ENCODE data around the gene PLXNA2.

The PLXNA2 gene

GRCh38 chr1:208243967-208244916 is at the start of gene PLXNA2:
Gene PLXNA2, minus strand, starts transcription at chr1:208244384. Its CDS starts 26,462 bp downstream, at chr1:208217922.
- peak in 1 of 2 donors; percentile 44 for DNase-seq (ENCODE audit: low read depth in 2 of 2)

GRCh38 chr1:208292908-208293307 is 48.7 kb upstream of the PLXNA2 start:
- DNase-seq (ENCODE audit: low read depth in 2 of 2), result no peak

GRCh38 chr1:208291923-208292711 is 47.9 kb upstream of the PLXNA2 start:
- no peak for DNase-seq (ENCODE audit: low read depth in 2 of 2)

- no peak for DNase-seq (ENCODE audit: low read depth in 2 of 2)
These were observed 46.9 kb upstream of the PLXNA2 start for GRCh38 chr1:208291129-208291528.

- no peak for DNase-seq (ENCODE audit: low read depth in 2 of 2)
These were observed 45.5 kb upstream of the PLXNA2 start for GRCh38 chr1:208289716-208290115.

- no peak for DNase-seq (ENCODE audit: low read depth in 2 of 2)
These were observed 44.3 kb upstream of the PLXNA2 start for GRCh38 chr1:208288495-208288894.

GRCh38 chr1:208280681-208281450 is 36.7 kb upstream of the PLXNA2 start:
- DNase-seq (ENCODE audit: low read depth in 2 of 2), result no peak

- DNase-seq (ENCODE audit: low read depth in 2 of 2), result no peak
These were observed 35.8 kb upstream of the PLXNA2 start for GRCh38 chr1:208279826-208280588.

GRCh38 chr1:208278638-208279037 is 34.5 kb upstream of the PLXNA2 start:
- no peak for DNase-seq (ENCODE audit: low read depth in 2 of 2)

GRCh38 chr1:208276757-208277435 is 32.7 kb upstream of the PLXNA2 start:
- DNase-seq (ENCODE audit: low read depth in 2 of 2), result no peak

- DNase-seq (ENCODE audit: low read depth in 2 of 2), result no peak
These were observed 30.9 kb upstream of the PLXNA2 start for GRCh38 chr1:208275083-208275482.

GRCh38 chr1:208273386-208274017 is 29.3 kb upstream of the PLXNA2 start:
- DNase-seq (ENCODE audit: low read depth in 2 of 2), result no peak

GRCh38 chr1:208272713-208273112 is 28.5 kb upstream of the PLXNA2 start:
- no peak for DNase-seq (ENCODE audit: low read depth in 2 of 2)

GRCh38 chr1:208272311-208272710 is 28.1 kb upstream of the PLXNA2 start:
- DNase-seq (ENCODE audit: low read depth in 2 of 2), result no peak

- no peak for DNase-seq (ENCODE audit: low read depth in 2 of 2)
These were observed 27.1 kb upstream of the PLXNA2 start for GRCh38 chr1:208271236-208271635.

- DNase-seq (ENCODE audit: low read depth in 2 of 2), result no peak
These were observed 26.5 kb upstream of the PLXNA2 start for GRCh38 chr1:208270651-208271141.

- DNase-seq (ENCODE audit: low read depth in 2 of 2), result no peak
These were observed 25.1 kb upstream of the PLXNA2 start for GRCh38 chr1:208269338-208269666.

- DNase-seq (ENCODE audit: low read depth in 2 of 2), result no peak
These were observed 24.6 kb upstream of the PLXNA2 start for GRCh38 chr1:208268541-208269337.

GRCh38 chr1:208265525-208265924 is 21.3 kb upstream of the PLXNA2 start:
- no peak for DNase-seq (ENCODE audit: low read depth in 2 of 2)
